HTERT RPE-1 (cell line): ENCODE measurements around the gene APOBEC2.
"Not testable (repeated sequence)": the region's sequence is repeated elsewhere in the genome, so short reads cannot be mapped to it uniquely, and the experiment has no call there.

Experiments
- in situ Hi-C: fragments of 300-500 bp; cut with MboI; formaldehyde crosslinking; loops from 4 replicates; pipeline ENCODE4 v1.14.3; 2020; ENCODE audit warnings: low sequenced_read_pairs

Gene APOBEC2

GRCh38 chr6:41053041-41053440 lies at the start of gene APOBEC2:
Gene APOBEC2, plus strand, starts transcription at chr6:41053202. Its CDS starts 146 bp downstream, at chr6:41053348.
- in situ Hi-C loops = no loop called here

GRCh38 chr6:41006217-41006616 lies 46.8 kb upstream of the APOBEC2 start:
- in situ Hi-C loops = not testable (repeated sequence)

- in situ Hi-C loops = not testable (repeated sequence)
Measured at GRCh38 chr6:41006980-41007379, 46.0 kb upstream of the APOBEC2 start.

- in situ Hi-C loops = no loop called here
Measured at GRCh38 chr6:41008011-41008410, 45.0 kb upstream of the APOBEC2 start.

- in situ Hi-C loops = no loop called here
Measured at GRCh38 chr6:41009669-41010068, 43.3 kb upstream of the APOBEC2 start.

- in situ Hi-C loops = no loop called here
Measured at GRCh38 chr6:41011673-41012072, 41.3 kb upstream of the APOBEC2 start.

- in situ Hi-C loops = no loop called here
Measured at GRCh38 chr6:41013466-41014153, 39.4 kb upstream of the APOBEC2 start.

GRCh38 chr6:41014780-41015179 lies 38.2 kb upstream of the APOBEC2 start:
- in situ Hi-C loops = no loop called here

- in situ Hi-C loops = not testable (repeated sequence)
Measured at GRCh38 chr6:41015860-41016259, 37.1 kb upstream of the APOBEC2 start.

- in situ Hi-C loops = no loop called here
Measured at GRCh38 chr6:41017663-41018062, 35.3 kb upstream of the APOBEC2 start.

- in situ Hi-C loops = no loop called here
Measured at GRCh38 chr6:41021832-41022231, 31.2 kb upstream of the APOBEC2 start.

- in situ Hi-C loops = no loop called here
Measured at GRCh38 chr6:41022294-41022693, 30.7 kb upstream of the APOBEC2 start.

GRCh38 chr6:41023114-41023513 lies 29.9 kb upstream of the APOBEC2 start:
- in situ Hi-C loops = no loop called here

- in situ Hi-C loops = no loop called here
Measured at GRCh38 chr6:41025966-41026530, 27.0 kb upstream of the APOBEC2 start.

- in situ Hi-C loops = no loop called here
Measured at GRCh38 chr6:41027241-41027640, 25.8 kb upstream of the APOBEC2 start.

- in situ Hi-C loops = no loop called here
Measured at GRCh38 chr6:41027799-41028560, 25.0 kb upstream of the APOBEC2 start.

GRCh38 chr6:41028561-41029412 lies 24.2 kb upstream of the APOBEC2 start:
- in situ Hi-C loops = no loop called here

- in situ Hi-C loops = no loop called here
Measured at GRCh38 chr6:41032830-41033229, 20.2 kb upstream of the APOBEC2 start.

GRCh38 chr6:41033776-41034175 lies 19.2 kb upstream of the APOBEC2 start:
- in situ Hi-C loops = no loop called here

GRCh38 chr6:41036186-41036585 lies 16.8 kb upstream of the APOBEC2 start:
- in situ Hi-C loops = no loop called here

GRCh38 chr6:41036601-41037000 lies 16.4 kb upstream of the APOBEC2 start:
- in situ Hi-C loops = no loop called here
